Naive thymus-derived CD8-positive, alpha-beta T cell (primary cell): ENCODE results near the gene PDIA5. TPM values are rescaled to one million over a fixed set of nuclear protein-coding genes. Genes with fewer than 3 reads are reported as not detected.

Experiments
- ATAC-seq, 2 donors: fragments of 150-1000 bp; cut with Tn5 transposase in 1 of 2; sonication (Bioruptor Pico), chemical (Tn5 transposase) in 1 of 2; 1 replicate in 1 of 2; 2 replicates in 1 of 2; pipeline ENCODE4 v1.10.0; 2021; ENCODE audit warnings: mild to moderate bottlenecking in 2 of 2, moderate library complexity in 2 of 2
- POLR2A ChIA-PET: fragments of 350-600 bp; sonication (Branson Sonifier 250); formaldehyde crosslinking; loops from one replicate; lab custom pipeline; 2021; ENCODE audit warnings: antibody characterized with exemption; lab: Charles Lee
- DNase-seq, 10 donors: peaks; one replicate each; pipeline versions ENCODE4 v3.0.0 to v3.0.0-alpha.2; 2020 to 2022
- H3K27ac Mint-ChIP-seq, 10 donors: one replicate each; pipeline ENCODE4 v1.8.0; 2020 to 2022; ENCODE audit warnings: mild to moderate bottlenecking in 10 of 10, mixed read lengths in 10 of 10, moderate library complexity in 4 of 10, inconsistent platforms in 1 of 10
- H3K27me3 Mint-ChIP-seq, 5 donors: one replicate each; pipeline ENCODE4 v1.8.0; 2021 to 2022; ENCODE audit warnings: mixed read lengths in 5 of 5
- H3K36me3 Mint-ChIP-seq, 3 donors: one replicate each; pipeline ENCODE4 v1.8.0; 2020 to 2022; ENCODE audit warnings: mixed read lengths in 3 of 3, mild to moderate bottlenecking in 2 of 3, inconsistent platforms in 1 of 3
- H3K4me1 Mint-ChIP-seq, 4 donors: one replicate each; pipeline ENCODE4 v1.8.0; 2021 to 2022; ENCODE audit warnings: mixed read lengths in 4 of 4
- H3K4me3 Mint-ChIP-seq, 10 donors: one replicate each; pipeline ENCODE4 v1.8.0; 2020 to 2022; ENCODE audit warnings: mild to moderate bottlenecking in 10 of 10, mixed read lengths in 10 of 10, moderate library complexity in 6 of 10, inconsistent platforms in 1 of 10
- H3K9me3 Mint-ChIP-seq, 9 donors: one replicate each; pipeline ENCODE4 v1.8.0; 2020 to 2022; ENCODE audit warnings: mixed read lengths in 9 of 9, mild to moderate bottlenecking in 3 of 9, inconsistent platforms in 1 of 9, moderate library complexity in 1 of 9
- polyA plus RNA-seq, 3 donors: library from polyadenylated mRNA; unstranded; fragments of 300-500 nt; fragmentation: Illumina TruSeq; gene quantifications; one replicate each; pipeline ENCODE4 v1.2.3, GENCODE V29; 2021
- total RNA-seq, 8 experiments: library from RNA in 2 of 8; stranded (reverse) in 2 of 8; gene quantifications; one replicate each; pipeline ENCODE4 v1.2.3 and lab custom pipeline; 2021 to 2026

PDIA5 gene
- total RNA-seq (1 to 10 TPM; 5.2 to 6.0 TPM), polyA plus RNA-seq (1 to 10 TPM; 3.2 to 6.9 (median 4.1) TPM), total RNA-seq (lab: John Stamatoyannopoulos, UW) (4.6 to 34.2 (median 7.5) reads per million in 6 experiments)

GRCh38 chr3:123066896-123067688, at the start of gene PDIA5:
Gene PDIA5 (plus strand): TSS chr3:123067025. CDS start chr3:123067165, 140 bp downstream.
- Mint-ChIP-seq H3K27ac (peak within 1 kb of the TSS in 8 of 10 donors; percentile 56 to 79 (median 71)), H3K4me3 (peak within 1 kb of the TSS; percentile 78 to 87 (median 84)), H3K27me3 (no peaks in the 10 kb centered on the region), H3K9me3 (no peaks in the 10 kb centered on the region), H3K4me1 (peaks cover 11 to 32% (median 23%) of the 10 kb centered on the region in 4 donors), H3K36me3 (no peaks in the 10 kb centered on the region)
- DNase-seq (peak; percentile 10 to 71 (median 30)), ATAC-seq (peak; percentile 67 to 76)
- POLR2A ChIA-PET = interaction anchor here (0.8 to 1.2 kb wide), 3 partner anchors 10 to 135 kb away, joined by 3 to 6 read pairs (median 3); partner anchors contain the start of gene SEC22A

- POLR2A ChIA-PET = no interaction called here
Measured at GRCh38 chr3:123018683-123019082, 48.1 kb upstream of the PDIA5 start.

GRCh38 chr3:123019161-123019560, 47.7 kb upstream of the PDIA5 start:
- Mint-ChIP-seq H3K4me1 (no peaks in the 10 kb centered on the region), H3K36me3 (no peaks in the 10 kb centered on the region), H3K27ac (no peak overlapping the region), H3K9me3 (no peaks in the 10 kb centered on the region), H3K27me3 (peaks cover 18 to 53% (median 36%) of the 10 kb centered on the region in 5 donors), H3K4me3 (no peak overlapping the region)
- no peak for ATAC-seq
- POLR2A ChIA-PET = no interaction called here
- DNase-seq = no peak

More at GRCh38 chr3:123018683-123019082, 48.1 kb upstream of the PDIA5 start:
- peaks cover 18 to 53% (median 35%) of the 10 kb centered on the region in 5 donors for H3K27me3 Mint-ChIP-seq
- H3K27ac Mint-ChIP-seq = no peak overlapping the region
- no peaks in the 10 kb centered on the region for H3K36me3 Mint-ChIP-seq
- ATAC-seq (no peak), DNase-seq (no peak)
- no peaks in the 10 kb centered on the region for H3K4me1 Mint-ChIP-seq
- H3K9me3 Mint-ChIP-seq = no peaks in the 10 kb centered on the region
- H3K4me3 Mint-ChIP-seq = peak overlapping the region in 1 of 10 donors; percentile 13

- Mint-ChIP-seq H3K4me3 (no peak overlapping the region), H3K36me3 (no peaks in the 10 kb centered on the region), H3K4me1 (no peaks in the 10 kb centered on the region), H3K27me3 (peaks cover 19 to 54% (median 40%) of the 10 kb centered on the region in 5 donors), H3K27ac (no peak overlapping the region), H3K9me3 (no peaks in the 10 kb centered on the region)
- ATAC-seq = no peak
- POLR2A ChIA-PET = no interaction called here
- DNase-seq = no peak
Measured at GRCh38 chr3:123019591-123019990, 47.2 kb upstream of the PDIA5 start.

- H3K27me3 Mint-ChIP-seq = peaks cover 26 to 65% (median 47%) of the 10 kb centered on the region in 5 donors
- no peak overlapping the region for H3K27ac Mint-ChIP-seq
- no peaks in the 10 kb centered on the region for H3K36me3 Mint-ChIP-seq
- H3K9me3 Mint-ChIP-seq = no peaks in the 10 kb centered on the region
- DNase-seq = no peak
- H3K4me3 Mint-ChIP-seq = no peak overlapping the region
- POLR2A ChIA-PET = interaction anchor here (0.6 kb wide), 1 partner anchor 170 kb away, joined by 3 read pairs; no protein-coding TSS in a partner anchor
- no peak for ATAC-seq
- peaks cover under 1 to 4% (median 1%) of the 10 kb centered on the region in 4 donors for H3K4me1 Mint-ChIP-seq
Measured at GRCh38 chr3:123020709-123021108, 46.1 kb upstream of the PDIA5 start.

GRCh38 chr3:123021388-123021787, 45.4 kb upstream of the PDIA5 start:
- no peak for DNase-seq
- Mint-ChIP-seq H3K36me3 (peaks cover 0 to 2% (median 0%) of the 10 kb centered on the region in 3 donors), H3K9me3 (no peaks in the 10 kb centered on the region), H3K27me3 (peaks cover 29 to 72% (median 52%) of the 10 kb centered on the region in 5 donors), H3K27ac (no peak overlapping the region), H3K4me1 (peaks cover 3 to 9% (median 7%) of the 10 kb centered on the region in 4 donors), H3K4me3 (no peak overlapping the region)
- no peak for ATAC-seq
- POLR2A ChIA-PET = no interaction called here

- H3K9me3 Mint-ChIP-seq = no peaks in the 10 kb centered on the region
- POLR2A ChIA-PET = no interaction called here
- no peak overlapping the region for H3K27ac Mint-ChIP-seq
- H3K4me3 Mint-ChIP-seq = no peak overlapping the region
- peaks cover 6 to 15% (median 12%) of the 10 kb centered on the region in 4 donors for H3K4me1 Mint-ChIP-seq
- H3K27me3 Mint-ChIP-seq = peaks cover 30 to 78% (median 57%) of the 10 kb centered on the region in 5 donors
- H3K36me3 Mint-ChIP-seq = peaks cover 0 to 2% (median 0%) of the 10 kb centered on the region in 3 donors
- DNase-seq (no peak), ATAC-seq (no peak)
Measured at GRCh38 chr3:123021996-123022510, 44.8 kb upstream of the PDIA5 start.

- peaks cover 14 to 28% (median 20%) of the 10 kb centered on the region in 4 donors for H3K4me1 Mint-ChIP-seq
- H3K4me3 Mint-ChIP-seq = no peak overlapping the region
- H3K36me3 Mint-ChIP-seq = peaks cover 0 to 2% (median 0%) of the 10 kb centered on the region in 3 donors
- DNase-seq (no peak), ATAC-seq (no peak)
- peaks cover 42 to 69% (median 59%) of the 10 kb centered on the region in 5 donors for H3K27me3 Mint-ChIP-seq
- POLR2A ChIA-PET = no interaction called here
- H3K27ac Mint-ChIP-seq = no peak overlapping the region
- no peaks in the 10 kb centered on the region for H3K9me3 Mint-ChIP-seq
Measured at GRCh38 chr3:123024056-123024455, 42.8 kb upstream of the PDIA5 start.

GRCh38 chr3:123025642-123026521, 40.9 kb upstream of the PDIA5 start:
- DNase-seq (no peak), ATAC-seq (no peak)
- Mint-ChIP-seq H3K4me1 (peaks cover 14 to 28% (median 20%) of the 10 kb centered on the region in 4 donors), H3K4me3 (peak overlapping the region; percentile 55 to 94 (median 75)), H3K27ac (no peak overlapping the region), H3K9me3 (no peaks in the 10 kb centered on the region), H3K36me3 (peaks cover 0 to 2% (median 0%) of the 10 kb centered on the region in 3 donors), H3K27me3 (peaks cover 45 to 67% (median 58%) of the 10 kb centered on the region in 5 donors)
- POLR2A ChIA-PET = no interaction called here

GRCh38 chr3:123026565-123027291, 40.1 kb upstream of the PDIA5 start:
- H3K9me3 Mint-ChIP-seq = no peaks in the 10 kb centered on the region
- H3K27ac Mint-ChIP-seq = peak overlapping the region in 1 of 10 donors; percentile 42
- peaks cover 0 to 2% (median 0%) of the 10 kb centered on the region in 3 donors for H3K36me3 Mint-ChIP-seq
- peak overlapping the region; percentile 59 to 83 (median 78) for H3K4me3 Mint-ChIP-seq
- POLR2A ChIA-PET = no interaction called here
- peaks cover 40 to 61% (median 57%) of the 10 kb centered on the region in 5 donors for H3K27me3 Mint-ChIP-seq
- ATAC-seq (peak; percentile 32 to 37), DNase-seq (peak in 3 of 10 donors; percentile 5 to 14 (median 9))
- peaks cover 14 to 28% (median 20%) of the 10 kb centered on the region in 4 donors for H3K4me1 Mint-ChIP-seq
